H9 (cell line): ENCODE data around the gene CEACAM16. TPM values are rescaled to one million over a fixed set of nuclear protein-coding genes. Genes with fewer than 3 reads are reported as not detected.

Experiments
- DNase-seq: peaks from one replicate; pipeline ENCODE4 v3.0.0-alpha.2; 2017
- H2AFZ ChIP-seq: one replicate; pipeline ENCODE4 v1.6.1; 2013; ENCODE audit warnings: mild to moderate bottlenecking, low read length, control low read depth, moderate library complexity
- H2AK5ac ChIP-seq: 2 replicates; pipeline ENCODE4 v1.6.1; 2013; ENCODE audit warnings: low read length, control low read depth, mixed read lengths; ENCODE audit not compliant: insufficient read length
- H2BK120ac ChIP-seq: one replicate; pipeline ENCODE4 v1.6.1; 2013; ENCODE audit warnings: low read depth, mild to moderate bottlenecking, low read length, control low read depth, inconsistent platforms; ENCODE audit not compliant: poor library complexity, severe bottlenecking
- H2BK12ac ChIP-seq: 2 replicates; pipeline ENCODE4 v1.6.1; 2013; ENCODE audit warnings: low read length, control low read depth, mixed read lengths, low read depth; ENCODE audit not compliant: insufficient read length
- H2BK15ac ChIP-seq: 2 replicates; pipeline ENCODE4 v1.6.1; 2013; ENCODE audit warnings: low read depth, low read length, control low read depth
- H2BK20ac ChIP-seq: one replicate; pipeline ENCODE4 v1.6.1; 2013; ENCODE audit warnings: low read depth, mild to moderate bottlenecking, low read length, control low read depth, inconsistent platforms; ENCODE audit not compliant: poor library complexity, severe bottlenecking
- H2BK5ac ChIP-seq: 2 replicates; pipeline ENCODE4 v1.6.1; 2013; ENCODE audit warnings: low read length, control low read depth, mixed read lengths; ENCODE audit not compliant: insufficient read length
- H3K14ac ChIP-seq: 2 replicates; pipeline ENCODE4 v1.6.1; 2013; ENCODE audit warnings: low read length, control low read depth; ENCODE audit not compliant: insufficient read depth
- H3K18ac ChIP-seq: 2 replicates; pipeline ENCODE4 v1.6.1; 2013; ENCODE audit warnings: low read depth, mild to moderate bottlenecking, mixed read lengths, low read length, control low read depth; ENCODE audit not compliant: insufficient read length
- H3K23ac ChIP-seq: 2 replicates; pipeline ENCODE4 v1.6.1; 2013; ENCODE audit warnings: low read length, control low read depth, mixed read lengths, low read depth; ENCODE audit not compliant: insufficient read length
- H3K23me2 ChIP-seq: 2 replicates; pipeline ENCODE4 v1.6.1; 2013; ENCODE audit warnings: low read depth, mild to moderate bottlenecking, mixed read lengths, low read length, control low read depth; ENCODE audit not compliant: insufficient read length, poor library complexity, severe bottlenecking
- H3K27ac ChIP-seq: 2 replicates; pipeline ENCODE4 v1.5.1; 2013; ENCODE audit warnings: low read length, control low read depth, mixed read lengths, low read depth; ENCODE audit not compliant: insufficient read length
- H3K27me3 ChIP-seq: 2 replicates; pipeline ENCODE4 v1.6.1; 2013; ENCODE audit warnings: low read length, control low read depth, inconsistent platforms; ENCODE audit not compliant: insufficient read depth
- H3K4ac ChIP-seq: 2 replicates; pipeline ENCODE4 v1.6.1; 2013; ENCODE audit warnings: low read depth, mild to moderate bottlenecking, control low read depth, inconsistent platforms, low read length, moderate library complexity
- H3K4me1 ChIP-seq: 2 replicates; pipeline ENCODE4 v1.6.1; 2013; ENCODE audit warnings: low read length, control low read depth, inconsistent platforms; ENCODE audit not compliant: insufficient read depth
- H3K4me2 ChIP-seq: 2 replicates; pipeline ENCODE4 v1.6.1; 2013; ENCODE audit warnings: low read length, control low read depth, mixed read lengths; ENCODE audit not compliant: insufficient read length, insufficient read depth
- H3K56ac ChIP-seq: 2 replicates; pipeline ENCODE4 v1.6.1; 2013; ENCODE audit warnings: low read depth, mild to moderate bottlenecking, mixed read lengths, low read length, control low read depth; ENCODE audit not compliant: insufficient read length
- H3K79me1 ChIP-seq: 2 replicates; pipeline ENCODE4 v1.6.1; 2013; ENCODE audit warnings: low read depth, mild to moderate bottlenecking, moderate library complexity, low read length, control low read depth, inconsistent platforms; ENCODE audit not compliant: insufficient read depth, poor library complexity, severe bottlenecking
- H3K79me2 ChIP-seq: 2 replicates; pipeline ENCODE4 v1.6.1; 2013; ENCODE audit warnings: low read length, control low read depth, inconsistent platforms; ENCODE audit not compliant: insufficient read depth
- H3K9ac ChIP-seq: 2 replicates; pipeline ENCODE4 v1.6.1; 2013; ENCODE audit warnings: low read length, control low read depth, mixed read lengths; ENCODE audit not compliant: insufficient read length; ENCODE audit errors: extremely low read depth
- H3K9me3 ChIP-seq: one replicate; pipeline ENCODE4 v1.6.1; 2013; ENCODE audit warnings: low read depth, low read length, inconsistent platforms; ENCODE audit not compliant: control insufficient read depth
- H3T11ph ChIP-seq: one replicate; pipeline ENCODE4 v1.6.1; 2013; ENCODE audit warnings: mild to moderate bottlenecking, low read length, control low read depth, inconsistent platforms
- H4K20me1 ChIP-seq: one replicate; pipeline ENCODE4 v1.6.1; 2013; ENCODE audit not compliant: control insufficient read depth, insufficient read length, insufficient read depth
- H4K5ac ChIP-seq: 2 replicates; pipeline ENCODE4 v1.6.1; 2013; ENCODE audit warnings: low read depth, mild to moderate bottlenecking, mixed read lengths, low read length, control low read depth; ENCODE audit not compliant: insufficient read length
- H4K8ac ChIP-seq: replicated peaks from 2 replicates; pipeline ENCODE4 v1.6.1; 2013; ENCODE audit warnings: low read length, control low read depth, mixed read lengths, low read depth; ENCODE audit not compliant: insufficient read length
- H4K91ac ChIP-seq: 2 replicates; pipeline ENCODE4 v1.6.1; 2013; ENCODE audit warnings: low read depth, mild to moderate bottlenecking, moderate library complexity, mixed read lengths, low read length, control low read depth; ENCODE audit not compliant: insufficient read length
- H3K27ac Mint-ChIP-seq, 3 experiments: 2 replicates in 2 of 3; 3 replicates in 1 of 3; pipeline ENCODE4 v1.8.0; 2020 to 2021; ENCODE audit warnings: mixed read lengths in 3 of 3, mild to moderate bottlenecking in 1 of 3, moderate library complexity in 1 of 3
- H3K27me3 Mint-ChIP-seq: 2 replicates; pipeline ENCODE4 v1.8.0; 2021; ENCODE audit warnings: low read depth, mild to moderate bottlenecking, moderate library complexity, mixed read lengths
- H3K36me3 Mint-ChIP-seq, 3 experiments: 2 replicates in 2 of 3; 3 replicates in 1 of 3; pipeline ENCODE4 v1.8.0; 2020 to 2021; ENCODE audit warnings: low read depth in 3 of 3, mixed read lengths in 3 of 3; ENCODE audit not compliant: insufficient read depth in 1 of 3
- H3K4me1 Mint-ChIP-seq, 2 experiments: 2 replicates each; pipeline ENCODE4 v1.8.0; 2020; ENCODE audit warnings: mixed read lengths in 2 of 2
- H3K4me3 Mint-ChIP-seq, 2 experiments: 2 replicates in 1 of 2; 3 replicates in 1 of 2; pipeline ENCODE4 v1.8.0; 2020 to 2021; ENCODE audit warnings: mild to moderate bottlenecking in 2 of 2, mixed read lengths in 2 of 2, moderate library complexity in 1 of 2
- H3K9me3 Mint-ChIP-seq, 2 experiments: 2 replicates in 1 of 2; 3 replicates in 1 of 2; pipeline ENCODE4 v1.8.0; 2020; ENCODE audit warnings: mild to moderate bottlenecking in 2 of 2, mixed read lengths in 2 of 2, moderate library complexity in 1 of 2
- WGBS: extraction: QIAGEN DNeasy Blood & Tissue Kit; methylation state at CpG from one replicate; pipeline ENCODE4 v1.1.7; 2013; ENCODE audit warnings: missing lambda C conversion rate, low lambda C conversion rate, mixed read lengths; ENCODE audit not compliant: insufficient read length; ENCODE audit errors: extremely low coverage; 5-methylcytosine and 5-hydroxymethylcytosine counted together
- total RNA-seq: library from RNA; stranded (reverse); gene quantifications from 2 replicates; pipeline ENCODE4 v1.2.1, GENCODE V29; 2021
- TF ChIP-seq, protein P1 (sequence below): fragments of 200-600 bp; sonication (generic); conservative IDR thresholded peaks from 3 replicates; pipeline ENCODE4 v1.8.0; 2021; ENCODE audit warnings: antibody characterized with exemption, mild to moderate bottlenecking

Gene CEACAM16
- total RNA-seq, 1 experiment from 2014 or later = not detected

DNA sequence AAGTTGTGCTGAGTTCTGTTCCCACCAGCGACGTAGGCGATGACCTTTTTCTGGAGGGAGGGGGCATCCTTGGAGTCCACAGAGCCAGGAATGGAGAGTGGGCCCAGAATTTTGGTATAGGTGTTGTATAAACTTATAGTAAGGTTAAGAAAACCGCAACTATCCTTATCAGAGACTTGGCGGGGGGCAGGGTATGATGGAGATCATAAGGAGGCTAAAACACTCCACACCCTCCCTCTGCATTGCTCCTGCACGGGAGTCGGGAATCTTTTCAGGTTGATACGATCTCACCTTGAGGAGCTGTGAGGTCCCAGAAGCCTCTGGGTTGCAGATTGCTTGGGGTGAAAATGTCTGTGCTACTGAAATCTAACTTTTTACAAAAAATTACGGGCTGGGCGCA is 34.0 kb upstream of the CEACAM16 start:
- Mint-ChIP-seq H3K4me3 (no peak overlapping the region), H3K27me3 (no peaks in the 10 kb centered on the region; the same call in none of the 2 replicates), H3K27ac (no peak overlapping the region), H3K9me3 (no peaks in the 10 kb centered on the region), H3K36me3 (peaks cover 8 to 27% (median 18%) of the 10 kb centered on the region in 3 experiments; a peak in 6 of 7 replicates), H3K4me1 (peaks cover 10 to 12% of the 10 kb centered on the region in 2 experiments)
- H4K20me1 ChIP-seq = no peaks in the 10 kb centered on the region
- H3K79me2 ChIP-seq = no peaks in the 10 kb centered on the region
- H2BK5ac ChIP-seq = no peak overlapping the region
- no peak overlapping the region for H3K18ac ChIP-seq
- H3K9ac ChIP-seq = no peak overlapping the region
- no peak overlapping the region for H3K4ac ChIP-seq
- H3K14ac ChIP-seq = no peak overlapping the region
- H4K8ac ChIP-seq = no peak overlapping the region
- no peak overlapping the region for H2BK20ac ChIP-seq
- H4K91ac ChIP-seq = no peak overlapping the region
- no peaks in the 10 kb centered on the region for H3K27me3 ChIP-seq
- no peak overlapping the region for H2AK5ac ChIP-seq
- no peak for DNase-seq
- no peak overlapping the region for H3K27ac ChIP-seq
- no peak overlapping the region for H3K56ac ChIP-seq
- no peaks in the 10 kb centered on the region for H3K23me2 ChIP-seq
- H2BK12ac ChIP-seq = no peak overlapping the region
- H2BK120ac ChIP-seq = no peak overlapping the region
- no peak overlapping the region for H3K4me2 ChIP-seq
- H3K9me3 ChIP-seq = no peaks in the 10 kb centered on the region
- no peak overlapping the region for H3T11ph ChIP-seq
- no CpG with 5 or more reads among the region's 10 CpGs for WGBS
- no peak overlapping the region for H2BK15ac ChIP-seq
- no peak overlapping the region for H3K23ac ChIP-seq
- H3K4me1 ChIP-seq = no peaks in the 10 kb centered on the region
- TF ChIP-seq, protein P1, sequence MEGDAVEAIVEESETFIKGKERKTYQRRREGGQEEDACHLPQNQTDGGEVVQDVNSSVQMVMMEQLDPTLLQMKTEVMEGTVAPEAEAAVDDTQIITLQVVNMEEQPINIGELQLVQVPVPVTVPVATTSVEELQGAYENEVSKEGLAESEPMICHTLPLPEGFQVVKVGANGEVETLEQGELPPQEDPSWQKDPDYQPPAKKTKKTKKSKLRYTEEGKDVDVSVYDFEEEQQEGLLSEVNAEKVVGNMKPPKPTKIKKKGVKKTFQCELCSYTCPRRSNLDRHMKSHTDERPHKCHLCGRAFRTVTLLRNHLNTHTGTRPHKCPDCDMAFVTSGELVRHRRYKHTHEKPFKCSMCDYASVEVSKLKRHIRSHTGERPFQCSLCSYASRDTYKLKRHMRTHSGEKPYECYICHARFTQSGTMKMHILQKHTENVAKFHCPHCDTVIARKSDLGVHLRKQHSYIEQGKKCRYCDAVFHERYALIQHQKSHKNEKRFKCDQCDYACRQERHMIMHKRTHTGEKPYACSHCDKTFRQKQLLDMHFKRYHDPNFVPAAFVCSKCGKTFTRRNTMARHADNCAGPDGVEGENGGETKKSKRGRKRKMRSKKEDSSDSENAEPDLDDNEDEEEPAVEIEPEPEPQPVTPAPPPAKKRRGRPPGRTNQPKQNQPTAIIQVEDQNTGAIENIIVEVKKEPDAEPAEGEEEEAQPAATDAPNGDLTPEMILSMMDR = no peak
- no peak overlapping the region for H2AFZ ChIP-seq
- H4K5ac ChIP-seq = no peak overlapping the region
- no peaks in the 10 kb centered on the region for H3K79me1 ChIP-seq
